Activated CD4-positive, alpha-beta T cell treated with anti-CD3 and anti-CD28 coated beads for 1 hour (primary cell): Measurements from ENCODE around the gene UPF1.
"Not testable (repeated sequence)": the region's sequence is repeated elsewhere in the genome, so short reads cannot be mapped to it uniquely, and the experiment has no call there.

Source experiments
- DNase-seq: peaks from one replicate; pipeline ENCODE4 v3.0.0-alpha.2; 2020

UPF1 gene

GRCh38 chr19:18800079-18800478 is 31.7 kb upstream of the UPF1 start:
- DNase-seq: no peak

- no peak for DNase-seq
These were observed 31.1 kb upstream of the UPF1 start for GRCh38 chr19:18800636-18801035.

GRCh38 chr19:18802354-18802753 is 29.4 kb upstream of the UPF1 start:
- DNase-seq: no peak

GRCh38 chr19:18803550-18804138 is 28.1 kb upstream of the UPF1 start:
- no peak for DNase-seq

GRCh38 chr19:18804139-18804601 is 27.6 kb upstream of the UPF1 start:
- no peak for DNase-seq

- DNase-seq: no peak
These were observed 27.1 kb upstream of the UPF1 start for GRCh38 chr19:18804643-18805042.

GRCh38 chr19:18807861-18808331 is 23.9 kb upstream of the UPF1 start:
- DNase-seq: no peak

- no peak for DNase-seq
These were observed 22.4 kb upstream of the UPF1 start for GRCh38 chr19:18809149-18809868.

GRCh38 chr19:18811638-18812037 is 20.1 kb upstream of the UPF1 start:
- not testable (repeated sequence) for DNase-seq

GRCh38 chr19:18814063-18814462 is 17.7 kb upstream of the UPF1 start:
- no peak for DNase-seq

- no peak for DNase-seq
These were observed 16.1 kb upstream of the UPF1 start for GRCh38 chr19:18815673-18816072.

GRCh38 chr19:18816645-18817044 is 15.1 kb upstream of the UPF1 start:
- DNase-seq: not testable (repeated sequence)

GRCh38 chr19:18817574-18817973 is 14.2 kb upstream of the UPF1 start:
- DNase-seq: no peak

- DNase-seq: no peak
These were observed 3.0 kb upstream of the UPF1 start for GRCh38 chr19:18828786-18829185.

- no peak for DNase-seq
These were observed 1.3 kb upstream of the UPF1 start for GRCh38 chr19:18830488-18830887.

GRCh38 chr19:18832306-18833140 is 764 bp downstream of the UPF1 start:
- DNase-seq: no peak

GRCh38 chr19:18833141-18833476 is 1.4 kb downstream of the UPF1 start:
- no peak for DNase-seq

- DNase-seq: no peak
These were observed 2.3 kb downstream of the UPF1 start for GRCh38 chr19:18833849-18834643.

GRCh38 chr19:18834644-18834984 is 2.9 kb downstream of the UPF1 start:
- no peak for DNase-seq

GRCh38 chr19:18839465-18840287 is 7.9 kb downstream of the UPF1 start:
- DNase-seq: no peak

- DNase-seq: no peak
These were observed 8.8 kb downstream of the UPF1 start for GRCh38 chr19:18840288-18841267.
